HL-60 (cell line): ENCODE measurements around the gene HBA2.

ENCODE experiments used
- POLR2AphosphoS5 ChIP-seq: IDR thresholded peaks from 2 replicates; pipeline ENCODE4 v1.6.1; 2012; ENCODE audit warnings: low read depth
- SPI1 ChIP-seq: IDR thresholded peaks from 2 replicates; pipeline ENCODE4 v1.6.1; 2012; ENCODE audit warnings: low read depth, mild to moderate bottlenecking, borderline replicate concordance
- TF ChIP-seq, protein P1 (sequence below): IDR thresholded peaks from one replicate; pipeline ENCODE4 v1.5.1; 2011; ENCODE audit warnings: low read length, control low read depth, inconsistent platforms; ENCODE audit not compliant: insufficient read depth

DNA sequence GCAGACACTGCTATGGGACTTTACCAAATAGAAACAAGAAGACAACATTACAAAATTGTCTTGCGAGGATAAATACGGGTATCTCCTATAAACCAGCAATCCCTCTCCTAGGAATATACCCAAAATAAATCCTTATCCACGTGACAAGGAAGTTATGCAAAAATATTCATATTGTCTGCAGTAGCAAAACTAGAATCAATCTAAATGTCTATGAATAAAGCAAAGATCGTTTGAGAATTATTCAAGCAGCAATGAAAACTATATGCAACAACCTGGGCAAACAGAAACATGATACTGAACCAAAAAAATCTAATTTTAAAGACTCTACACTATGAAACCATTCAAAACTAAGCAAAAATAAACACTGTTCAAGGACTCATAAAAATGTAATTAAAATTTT, 47.3 kb downstream of the HBA2 start:
- TF ChIP-seq POLR2AphosphoS5 = no peak
- TF ChIP-seq, protein P1, sequence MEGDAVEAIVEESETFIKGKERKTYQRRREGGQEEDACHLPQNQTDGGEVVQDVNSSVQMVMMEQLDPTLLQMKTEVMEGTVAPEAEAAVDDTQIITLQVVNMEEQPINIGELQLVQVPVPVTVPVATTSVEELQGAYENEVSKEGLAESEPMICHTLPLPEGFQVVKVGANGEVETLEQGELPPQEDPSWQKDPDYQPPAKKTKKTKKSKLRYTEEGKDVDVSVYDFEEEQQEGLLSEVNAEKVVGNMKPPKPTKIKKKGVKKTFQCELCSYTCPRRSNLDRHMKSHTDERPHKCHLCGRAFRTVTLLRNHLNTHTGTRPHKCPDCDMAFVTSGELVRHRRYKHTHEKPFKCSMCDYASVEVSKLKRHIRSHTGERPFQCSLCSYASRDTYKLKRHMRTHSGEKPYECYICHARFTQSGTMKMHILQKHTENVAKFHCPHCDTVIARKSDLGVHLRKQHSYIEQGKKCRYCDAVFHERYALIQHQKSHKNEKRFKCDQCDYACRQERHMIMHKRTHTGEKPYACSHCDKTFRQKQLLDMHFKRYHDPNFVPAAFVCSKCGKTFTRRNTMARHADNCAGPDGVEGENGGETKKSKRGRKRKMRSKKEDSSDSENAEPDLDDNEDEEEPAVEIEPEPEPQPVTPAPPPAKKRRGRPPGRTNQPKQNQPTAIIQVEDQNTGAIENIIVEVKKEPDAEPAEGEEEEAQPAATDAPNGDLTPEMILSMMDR = no peak
- TF ChIP-seq SPI1 = no peak
